Gastroesophageal sphincter (tissue), 3 donors: ENCODE measurements around the gene ZNF385B.

Experiments used
- CTCF ChIP-seq, 4 experiments: fragments of 200-600 bp in 2 of 4; fragments of 450-650 bp in 2 of 4; sonication (generic) in 1 of 4; IDR thresholded peaks; one replicate each; pipeline ENCODE4 v1.5.1; 2017 to 2019; ENCODE audit warnings: antibody characterized with exemption in 4 of 4, mild to moderate bottlenecking in 2 of 4, moderate library complexity in 2 of 4
- POLR2A ChIP-seq, 2 donors: fragments of 450-650 bp; IDR thresholded peaks; one replicate each; pipeline ENCODE4 v1.6.1; 2017; ENCODE audit warnings: antibody characterized with exemption in 2 of 2, mild to moderate bottlenecking in 2 of 2, moderate library complexity in 1 of 2
- POLR2AphosphoS5 ChIP-seq: sonication (generic); formaldehyde crosslinking; IDR thresholded peaks from one replicate; pipeline ENCODE4 v1.6.1; 2017; ENCODE audit warnings: antibody characterized with exemption

DNA sequence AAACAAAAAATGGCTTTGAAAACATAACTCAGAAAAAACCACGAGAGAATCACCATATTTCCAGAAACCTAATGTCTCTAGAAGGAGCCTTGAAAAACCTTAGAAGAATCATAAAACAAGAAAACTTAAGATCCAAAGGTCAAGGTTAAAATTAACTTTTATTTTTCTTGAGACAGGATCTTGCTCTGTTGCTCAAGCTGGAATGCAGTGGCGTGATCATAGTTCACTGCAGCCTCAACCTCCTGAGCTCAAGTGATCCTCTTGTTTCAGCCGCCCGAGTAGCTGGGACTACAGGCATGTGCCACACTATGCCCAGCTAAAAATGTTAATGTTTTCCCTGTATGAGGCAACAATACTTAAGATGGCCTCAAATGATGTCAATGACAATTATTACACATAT, 342.6 kb downstream of the ZNF385B start:
- TF ChIP-seq POLR2A (IDR thresholded peaks at IDR 0.05) (no peak), CTCF (IDR thresholded peaks at IDR 0.05) (no peak), POLR2AphosphoS5 (no peak)
